ENCODE results near the gene ZMIZ1.

ZMIZ1 gene

GRCh38 chr10:79201706-79202105, 132.9 kb downstream of the ZMIZ1 start:
- Histone ChIP-seq H3K36me3 (ENCODE audit: insufficient read depth, insufficient read length, low read length) (peaks cover 70% of the 10 kb centered on the region), H3K9ac (ENCODE audit: insufficient read length, low read depth) (no peak overlapping the region), H3K9me3 (ENCODE audit: insufficient read depth, low read length) (no peaks in the 10 kb centered on the region)

GRCh38 chr10:79202188-79203013, 133.6 kb downstream of the ZMIZ1 start:
- peaks cover 70% of the 10 kb centered on the region for H3K36me3 ChIP-seq (ENCODE audit: insufficient read depth, insufficient read length, low read length)
- no peaks in the 10 kb centered on the region for H3K9me3 ChIP-seq (ENCODE audit: insufficient read depth, low read length)
- H3K4me3 ChIP-seq (ENCODE audit: insufficient read length, low read depth), result no peak overlapping the region
- TF ChIP-seq SUZ12 (IDR thresholded peaks at IDR 0.05; ENCODE audit: extremely low read depth, insufficient read depth, insufficient read length) (no peak), YY1 (IDR thresholded peaks at IDR 0.05; ENCODE audit: insufficient read depth, insufficient read length) (no peak), ZNF274 (IDR thresholded peaks at IDR 0.05; ENCODE audit: low read depth, low read length) (no peak)
- no peak for DNase-seq (ENCODE audit: low read depth, low spot score)
- H3K27me3 ChIP-seq (ENCODE audit: insufficient read depth, insufficient read length), result no peaks in the 10 kb centered on the region
- H3K4me1 ChIP-seq (ENCODE audit: insufficient read depth, insufficient read length), result peaks cover 6% of the 10 kb centered on the region
- H3K9ac ChIP-seq (ENCODE audit: insufficient read length, low read depth), result no peak overlapping the region

More at GRCh38 chr10:79201706-79202105, 132.9 kb downstream of the ZMIZ1 start:
- Histone ChIP-seq H3K4me1 (ENCODE audit: insufficient read depth, insufficient read length) (peaks cover 6% of the 10 kb centered on the region), H3K4me3 (ENCODE audit: insufficient read length, low read depth) (no peak overlapping the region), H3K27me3 (ENCODE audit: insufficient read depth, insufficient read length) (no peaks in the 10 kb centered on the region)
- DNase-seq (ENCODE audit: low read depth, low spot score), result no peak
- no peak for TF ChIP-seq SUZ12 (IDR thresholded peaks at IDR 0.05; ENCODE audit: extremely low read depth, insufficient read depth, insufficient read length)
- TF ChIP-seq ZNF274 (IDR thresholded peaks at IDR 0.05; ENCODE audit: low read depth, low read length), result no peak
- TF ChIP-seq YY1 (IDR thresholded peaks at IDR 0.05; ENCODE audit: insufficient read depth, insufficient read length), result no peak

DNA sequence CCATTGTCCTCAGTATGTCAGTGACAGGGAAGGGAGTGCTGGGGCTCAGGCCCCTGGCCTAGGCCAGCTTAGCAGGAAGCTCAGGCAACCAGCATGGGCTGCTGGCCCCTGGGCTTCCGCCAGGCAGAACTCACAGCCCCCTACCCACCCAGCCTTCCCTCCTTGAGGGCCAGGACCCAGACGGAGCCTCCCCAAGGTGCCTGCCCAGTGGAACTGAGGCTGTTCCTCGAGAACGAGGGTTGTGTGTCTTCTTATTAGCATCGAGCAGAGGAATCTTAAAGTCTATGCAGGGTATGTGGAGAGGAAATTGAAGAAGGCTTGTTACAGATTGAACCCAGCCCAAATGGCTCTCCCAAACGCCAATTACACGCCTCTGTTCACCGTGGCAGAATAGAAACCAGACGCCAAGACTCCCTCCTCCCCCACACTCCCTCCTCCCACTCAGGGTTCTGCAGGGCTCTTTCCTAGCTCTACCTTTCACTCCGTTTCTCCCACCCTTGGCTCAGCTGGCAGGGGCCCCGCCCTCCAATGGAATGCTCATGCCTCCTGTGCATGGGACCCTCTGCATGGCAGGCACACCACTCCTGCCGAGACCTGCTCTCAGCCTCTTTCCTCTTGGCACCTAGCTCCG, 134.4 kb downstream of the ZMIZ1 start:
- peaks cover 75% of the 10 kb centered on the region for H3K36me3 ChIP-seq (ENCODE audit: insufficient read depth, insufficient read length, low read length)
- H3K27me3 ChIP-seq (ENCODE audit: insufficient read depth, insufficient read length), result no peaks in the 10 kb centered on the region
- H3K9ac ChIP-seq (ENCODE audit: insufficient read length, low read depth), result no peak overlapping the region
- TF ChIP-seq ZNF274 (IDR thresholded peaks at IDR 0.05; ENCODE audit: low read depth, low read length), result no peak
- TF ChIP-seq SUZ12 (IDR thresholded peaks at IDR 0.05; ENCODE audit: extremely low read depth, insufficient read depth, insufficient read length), result no peak
- TF ChIP-seq YY1 (IDR thresholded peaks at IDR 0.05; ENCODE audit: insufficient read depth, insufficient read length), result no peak
- no peak overlapping the region for H3K4me3 ChIP-seq (ENCODE audit: insufficient read length, low read depth)
- peaks cover 6% of the 10 kb centered on the region for H3K4me1 ChIP-seq (ENCODE audit: insufficient read depth, insufficient read length)
- DNase-seq (ENCODE audit: low read depth, low spot score), result no peak
- H3K9me3 ChIP-seq (ENCODE audit: insufficient read depth, low read length), result no peaks in the 10 kb centered on the region

DNA sequence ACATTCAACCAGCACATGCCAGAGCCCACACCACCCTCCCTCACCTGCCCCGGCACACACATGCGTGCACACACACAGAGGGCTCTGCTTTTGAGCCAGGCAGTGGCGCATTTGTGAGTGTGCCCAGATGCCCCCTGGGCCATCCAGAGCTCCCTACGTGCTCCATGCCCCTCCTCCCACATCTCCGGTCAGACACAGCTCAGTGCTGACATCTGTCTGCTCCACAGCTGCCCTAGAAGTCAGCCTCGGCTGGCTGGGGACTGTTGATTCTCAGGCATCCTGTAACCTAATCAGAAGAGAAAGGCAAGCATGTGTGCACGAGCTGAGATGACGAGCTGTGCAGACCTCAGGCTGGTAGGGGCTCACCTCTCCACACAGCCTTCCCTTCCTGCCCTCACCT, 135.1 kb downstream of the ZMIZ1 start:
- DNase-seq (ENCODE audit: low read depth, low spot score), result no peak
- peaks cover 6% of the 10 kb centered on the region for H3K4me1 ChIP-seq (ENCODE audit: insufficient read depth, insufficient read length)
- no peaks in the 10 kb centered on the region for H3K9me3 ChIP-seq (ENCODE audit: insufficient read depth, low read length)
- no peak overlapping the region for H3K9ac ChIP-seq (ENCODE audit: insufficient read length, low read depth)
- no peak for TF ChIP-seq SUZ12 (IDR thresholded peaks at IDR 0.05; ENCODE audit: extremely low read depth, insufficient read depth, insufficient read length)
- no peak for TF ChIP-seq ZNF274 (IDR thresholded peaks at IDR 0.05; ENCODE audit: low read depth, low read length)
- no peaks in the 10 kb centered on the region for H3K27me3 ChIP-seq (ENCODE audit: insufficient read depth, insufficient read length)
- H3K4me3 ChIP-seq (ENCODE audit: insufficient read length, low read depth), result no peak overlapping the region
- H3K36me3 ChIP-seq (ENCODE audit: insufficient read depth, insufficient read length, low read length), result peaks cover 82% of the 10 kb centered on the region

DNA sequence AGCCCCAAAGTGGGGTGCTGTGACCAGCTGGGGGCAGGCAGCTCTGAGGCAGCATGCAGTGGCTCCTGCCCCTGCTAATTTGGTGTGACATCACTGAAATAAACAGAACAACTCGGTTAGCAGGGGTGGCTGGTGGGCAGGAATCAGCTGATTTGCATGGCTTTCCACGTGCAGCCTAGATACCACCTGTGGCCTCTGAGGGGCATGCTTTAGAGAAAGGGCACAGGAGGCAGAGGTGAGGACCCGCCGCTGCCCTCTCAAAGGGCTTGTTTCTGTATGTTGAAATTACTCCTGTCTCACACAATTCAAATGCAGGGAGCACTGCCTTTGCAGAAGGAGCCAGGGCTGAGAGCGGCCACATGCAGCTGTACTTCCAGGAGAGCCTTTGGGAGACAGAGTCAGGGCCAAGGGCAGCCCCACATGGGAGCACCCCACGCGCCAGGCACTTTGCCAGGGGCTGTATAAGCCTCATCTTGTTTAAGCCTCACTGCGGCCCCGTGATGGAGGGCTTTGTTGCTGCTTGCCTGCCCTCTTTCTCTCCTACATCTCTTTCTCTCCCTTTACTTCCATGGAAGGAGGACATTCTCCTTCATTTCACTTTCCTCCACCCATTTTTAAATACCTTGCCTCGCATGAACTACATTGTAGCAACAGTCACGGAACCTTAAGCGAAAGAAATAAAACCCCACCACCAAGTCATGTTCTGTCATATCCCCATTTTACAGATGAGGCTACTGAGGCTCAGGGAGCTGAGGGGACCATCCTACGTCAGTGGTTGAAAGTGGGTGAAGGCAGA, 137.7 kb downstream of the ZMIZ1 start:
- no peaks in the 10 kb centered on the region for H3K9me3 ChIP-seq (ENCODE audit: insufficient read depth, low read length)
- TF ChIP-seq YY1 (IDR thresholded peaks at IDR 0.05; ENCODE audit: insufficient read depth, insufficient read length) (no peak), SUZ12 (IDR thresholded peaks at IDR 0.05; ENCODE audit: extremely low read depth, insufficient read depth, insufficient read length) (no peak)
- no peaks in the 10 kb centered on the region for H3K27me3 ChIP-seq (ENCODE audit: insufficient read depth, insufficient read length)
- H3K9ac ChIP-seq (ENCODE audit: insufficient read length, low read depth), result no peak overlapping the region
- H3K4me3 ChIP-seq (ENCODE audit: insufficient read length, low read depth), result no peak overlapping the region
- peaks cover 4% of the 10 kb centered on the region for H3K4me1 ChIP-seq (ENCODE audit: insufficient read depth, insufficient read length)
- H3K36me3 ChIP-seq (ENCODE audit: insufficient read depth, insufficient read length, low read length), result peaks cover 97% of the 10 kb centered on the region
- no peak for DNase-seq (ENCODE audit: low read depth, low spot score)

DNA sequence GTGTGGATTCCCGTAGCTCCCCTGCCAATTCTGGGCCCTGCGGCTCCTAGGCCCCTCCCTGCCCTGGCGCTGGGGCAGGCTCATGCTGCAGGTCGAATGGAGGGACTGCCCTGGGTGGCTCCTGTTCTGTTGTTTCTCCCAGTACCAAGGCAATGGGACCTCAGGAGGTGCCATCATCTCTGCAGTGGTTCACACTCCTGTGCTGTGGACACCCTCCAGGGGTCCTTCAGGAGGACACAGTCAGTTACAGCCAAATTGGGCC, 138.3 kb downstream of the ZMIZ1 start:
- no peaks in the 10 kb centered on the region for H3K9me3 ChIP-seq (ENCODE audit: insufficient read depth, low read length)
- H3K9ac ChIP-seq (ENCODE audit: insufficient read length, low read depth), result no peak overlapping the region
- TF ChIP-seq SUZ12 (IDR thresholded peaks at IDR 0.05; ENCODE audit: extremely low read depth, insufficient read depth, insufficient read length) (no peak), YY1 (IDR thresholded peaks at IDR 0.05; ENCODE audit: insufficient read depth, insufficient read length) (no peak), ZNF274 (IDR thresholded peaks at IDR 0.05; ENCODE audit: low read depth, low read length) (no peak)
- H3K36me3 ChIP-seq (ENCODE audit: insufficient read depth, insufficient read length, low read length), result peaks cover 97% of the 10 kb centered on the region
- no peaks in the 10 kb centered on the region for H3K27me3 ChIP-seq (ENCODE audit: insufficient read depth, insufficient read length)
- DNase-seq (ENCODE audit: low read depth, low spot score), result no peak
- no peak overlapping the region for H3K4me3 ChIP-seq (ENCODE audit: insufficient read length, low read depth)
- peaks cover 2% of the 10 kb centered on the region for H3K4me1 ChIP-seq (ENCODE audit: insufficient read depth, insufficient read length)

DNA sequence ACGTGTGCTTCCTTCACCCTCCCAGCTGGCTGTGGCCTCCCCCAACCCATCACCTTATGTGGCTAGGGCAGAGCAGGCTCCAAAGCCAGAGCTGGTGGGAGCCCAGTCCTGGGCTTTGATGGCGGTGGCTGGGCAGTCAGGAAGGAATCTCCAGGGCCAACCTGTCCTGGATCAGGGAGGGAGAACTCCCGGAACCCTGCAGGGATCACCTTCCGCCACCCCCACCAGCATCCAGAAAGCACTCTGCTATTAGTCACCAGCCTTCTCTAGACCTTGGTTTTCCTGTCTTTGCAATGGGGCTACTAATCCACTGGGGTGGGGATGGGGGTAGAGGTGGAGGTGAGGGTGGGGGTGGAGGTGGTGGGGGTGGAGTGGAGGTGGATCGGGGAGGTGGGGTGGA, 139.0 kb downstream of the ZMIZ1 start:
- Histone ChIP-seq H3K36me3 (ENCODE audit: insufficient read depth, insufficient read length, low read length) (peaks cover 95% of the 10 kb centered on the region), H3K27me3 (ENCODE audit: insufficient read depth, insufficient read length) (no peaks in the 10 kb centered on the region), H3K9me3 (ENCODE audit: insufficient read depth, low read length) (no peaks in the 10 kb centered on the region), H3K4me3 (ENCODE audit: insufficient read length, low read depth) (no peak overlapping the region), H3K4me1 (ENCODE audit: insufficient read depth, insufficient read length) (peaks cover 2% of the 10 kb centered on the region), H3K9ac (ENCODE audit: insufficient read length, low read depth) (no peak overlapping the region)
- TF ChIP-seq SUZ12 (IDR thresholded peaks at IDR 0.05; ENCODE audit: extremely low read depth, insufficient read depth, insufficient read length) (no peak), YY1 (IDR thresholded peaks at IDR 0.05; ENCODE audit: insufficient read depth, insufficient read length) (no peak), ZNF274 (IDR thresholded peaks at IDR 0.05; ENCODE audit: low read depth, low read length) (no peak)
- DNase-seq (ENCODE audit: low read depth, low spot score), result no peak

All from NT2/D1 (cell line).